Measurements from ENCODE around the gene ING2.

GRCh38 chr4:183548306-183548705, 43.4 kb downstream of the ING2 start:
- TF ChIP-seq EZH2 (IDR thresholded peaks at IDR 0.05; ENCODE audit: low read length) (no peak), CTCF (optimal IDR thresholded peaks at IDR 0.05 in 1 of 3, IDR thresholded peaks at IDR 0.05 in 1 of 3, conservative IDR thresholded peaks at IDR 0.05 in 1 of 3; ENCODE audit: extremely low read depth in 1 of 3, insufficient read depth in 2 of 3, low read length in 3 of 3) (no peak)

Data from keratinocyte (primary cell).